ENCODE measurements around the gene FOXI3. TPM values are rescaled to one million over a fixed set of nuclear protein-coding genes. Genes with fewer than 3 reads are reported as not detected.
"Not testable (repeated sequence)": the region's sequence is repeated elsewhere in the genome, so short reads cannot be mapped to it uniquely, and the experiment has no call there.

FOXI3 gene
- polyA plus RNA-seq, 1 of the 3 experiments (the other 2 are of a cell fraction), result not detected

DNA sequence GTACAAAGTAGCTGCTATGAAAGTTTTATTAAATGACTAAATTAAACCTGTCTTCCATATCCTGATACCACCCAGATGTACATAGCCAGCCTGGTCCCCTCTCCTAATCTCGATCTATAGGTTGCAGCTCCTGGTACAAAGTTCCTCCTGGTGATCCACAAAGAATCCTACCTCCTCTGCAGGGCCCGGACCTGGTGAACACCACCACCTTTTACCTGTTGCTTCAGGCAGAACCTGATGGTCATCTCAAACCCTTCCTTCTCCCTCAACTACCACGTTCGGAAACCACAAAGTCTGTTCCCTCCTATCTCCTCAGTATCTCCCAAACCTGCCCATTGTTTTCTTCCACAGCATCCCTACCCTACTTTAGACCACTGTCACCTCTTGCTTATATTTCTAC lies 15.5 kb downstream of the FOXI3 start (continued):
- no peak for TF ChIP-seq EP300 (IDR thresholded peaks at IDR 0.05; ENCODE audit: borderline replicate concordance in 1 of 2, low read depth in 1 of 2, low read length in 1 of 2)

DNA sequence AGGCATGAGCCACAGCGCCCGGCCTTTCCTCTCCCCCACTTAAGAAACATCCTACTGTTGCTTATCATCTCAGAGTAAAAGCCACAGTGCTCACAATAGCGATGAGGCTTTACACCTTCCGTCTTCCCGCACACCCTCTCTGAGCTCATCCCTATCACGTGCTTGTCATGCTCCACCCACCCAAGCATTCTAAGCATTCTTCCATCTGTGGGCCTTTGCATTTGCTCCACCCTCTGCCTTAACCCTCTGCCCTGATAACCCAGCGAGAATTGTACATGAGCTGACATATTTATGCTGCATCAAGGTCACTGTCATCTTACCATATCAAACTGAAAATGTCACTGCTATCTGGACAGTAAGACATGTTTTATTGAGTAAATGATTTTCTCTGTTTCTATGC lies 22.6 kb downstream of the FOXI3 start:
- TF ChIP-seq GABPA (IDR thresholded peaks at IDR 0.05; ENCODE audit: low read depth), result no peak
- no peak for TF ChIP-seq RFX5 (IDR thresholded peaks at IDR 0.05; ENCODE audit: low read length)
- TF ChIP-seq RAD21 (IDR thresholded peaks at IDR 0.05; ENCODE audit: low read length), result no peak
- no peak for TF ChIP-seq FOXM1 (IDR thresholded peaks at IDR 0.05; ENCODE audit: low read depth)
- TF ChIP-seq SMC3 (IDR thresholded peaks at IDR 0.05; ENCODE audit: low read depth, low read length), result no peak
- no peaks in the 10 kb centered on the region for H3K9me2 ChIP-seq
- H3F3A ChIP-seq (replicated peaks; ENCODE audit: insufficient read depth), result no peaks in the 10 kb centered on the region
- no peaks in the 10 kb centered on the region for H3K36me3 ChIP-seq (replicated peaks in 1 of 2; ENCODE audit: control insufficient read depth in 1 of 2, insufficient read depth in 2 of 2, low read length in 1 of 2)
- H4K20me1 ChIP-seq (ENCODE audit: insufficient read depth), result no peaks in the 10 kb centered on the region
- H3K9ac ChIP-seq, result no peak overlapping the region
- H3K27me3 ChIP-seq (ENCODE audit: insufficient read depth), result no peaks in the 10 kb centered on the region
- CTCF ChIA-PET, result no interaction called here
- DNase-seq, result no peak
- no peak overlapping the region for H2AFZ ChIP-seq (ENCODE audit: low read depth)
- WGBS (ENCODE audit: low lambda C conversion rate), result 72% methylated on average over 7 of the region's 7 CpGs
- no peak overlapping the region for H3K4me2 ChIP-seq
- no peaks in the 10 kb centered on the region for H3K79me2 ChIP-seq (ENCODE audit: insufficient read depth)
- H3K27ac ChIP-seq (ENCODE audit: low read depth in 2 of 2, low read length in 1 of 2), result no peak overlapping the region
- POLR2A ChIA-PET, result no interaction called here
- no peaks in the 10 kb centered on the region for H3K9me3 ChIP-seq
- H3K4me3 ChIP-seq (ENCODE audit: low read depth in 2 of 2, low read length in 1 of 2), result no peak overlapping the region
- H3K4me1 ChIP-seq (ENCODE audit: control insufficient read depth in 1 of 2, insufficient read depth in 2 of 2, low read depth in 1 of 2, low read length in 1 of 2), result no peaks in the 10 kb centered on the region

- Histone ChIP-seq H3K27ac (ENCODE audit: low read depth in 2 of 2, low read length in 1 of 2) (no peak overlapping the region), H3K4me3 (ENCODE audit: low read depth in 2 of 2, low read length in 1 of 2) (no peak overlapping the region), H3F3A (replicated peaks; ENCODE audit: insufficient read depth) (no peaks in the 10 kb centered on the region), H2AFZ (ENCODE audit: low read depth) (no peak overlapping the region), H3K4me1 (ENCODE audit: control insufficient read depth in 1 of 2, insufficient read depth in 2 of 2, low read depth in 1 of 2, low read length in 1 of 2) (no peaks in the 10 kb centered on the region), H3K36me3 (replicated peaks in 1 of 2; ENCODE audit: control insufficient read depth in 1 of 2, insufficient read depth in 2 of 2, low read length in 1 of 2) (no peaks in the 10 kb centered on the region), H3K9ac (no peak overlapping the region), H3K9me3 (no peaks in the 10 kb centered on the region), H3K27me3 (ENCODE audit: insufficient read depth) (no peaks in the 10 kb centered on the region), H4K20me1 (ENCODE audit: insufficient read depth) (no peaks in the 10 kb centered on the region), H3K79me2 (ENCODE audit: insufficient read depth) (no peaks in the 10 kb centered on the region), H3K9me2 (no peaks in the 10 kb centered on the region), H3K4me2 (no peak overlapping the region)
- ChIA-PET POLR2A (no interaction called here), CTCF (no interaction called here)
- DNase-seq, result no peak
- TF ChIP-seq TCF12 (IDR thresholded peaks at IDR 0.05) (no peak), TEAD4 (IDR thresholded peaks at IDR 0.05; ENCODE audit: borderline replicate concordance, insufficient read depth) (no peak), MAX (IDR thresholded peaks at IDR 0.05; ENCODE audit: low read depth) (no peak), SMC3 (IDR thresholded peaks at IDR 0.05; ENCODE audit: low read depth, low read length) (no peak), JUND (IDR thresholded peaks at IDR 0.05) (no peak), EP300 (IDR thresholded peaks at IDR 0.05; ENCODE audit: borderline replicate concordance in 1 of 2, low read depth in 1 of 2, low read length in 1 of 2) (no peak), GATA2 (CRISPR knock-in tag; IDR thresholded peaks at IDR 0.05) (no peak), MXI1 (IDR thresholded peaks at IDR 0.05; ENCODE audit: low read depth, low read length) (no peak), EZH2phosphoT487 (IDR thresholded peaks at IDR 0.05; ENCODE audit: borderline replicate concordance, low read depth) (no peak), CHD2 (IDR thresholded peaks at IDR 0.05; ENCODE audit: low read length, partially characterized antibody) (no peak), RCOR1 (IDR thresholded peaks at IDR 0.05; ENCODE audit: low read length) (no peak), FOXJ3 (CRISPR knock-in tag; IDR thresholded peaks at IDR 0.05) (no peak), RXRA (IDR thresholded peaks at IDR 0.05; ENCODE audit: borderline replicate concordance, low read depth) (no peak), MEF2A (IDR thresholded peaks at IDR 0.05; ENCODE audit: borderline replicate concordance, low read depth) (no peak)
- TF ChIP-seq, protein P1, sequence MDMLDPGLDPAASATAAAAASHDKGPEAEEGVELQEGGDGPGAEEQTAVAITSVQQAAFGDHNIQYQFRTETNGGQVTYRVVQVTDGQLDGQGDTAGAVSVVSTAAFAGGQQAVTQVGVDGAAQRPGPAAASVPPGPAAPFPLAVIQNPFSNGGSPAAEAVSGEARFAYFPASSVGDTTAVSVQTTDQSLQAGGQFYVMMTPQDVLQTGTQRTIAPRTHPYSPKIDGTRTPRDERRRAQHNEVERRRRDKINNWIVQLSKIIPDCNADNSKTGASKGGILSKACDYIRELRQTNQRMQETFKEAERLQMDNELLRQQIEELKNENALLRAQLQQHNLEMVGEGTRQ (IDR thresholded peaks at IDR 0.05; ENCODE audit: borderline replicate concordance, low read depth, low read length), result no peak
- TF ChIP-seq, protein P2, sequence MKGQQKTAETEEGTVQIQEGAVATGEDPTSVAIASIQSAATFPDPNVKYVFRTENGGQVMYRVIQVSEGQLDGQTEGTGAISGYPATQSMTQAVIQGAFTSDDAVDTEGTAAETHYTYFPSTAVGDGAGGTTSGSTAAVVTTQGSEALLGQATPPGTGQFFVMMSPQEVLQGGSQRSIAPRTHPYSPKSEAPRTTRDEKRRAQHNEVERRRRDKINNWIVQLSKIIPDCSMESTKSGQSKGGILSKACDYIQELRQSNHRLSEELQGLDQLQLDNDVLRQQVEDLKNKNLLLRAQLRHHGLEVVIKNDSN (IDR thresholded peaks at IDR 0.05; ENCODE audit: borderline replicate concordance, low read depth), result no peak
- 7% methylated on average over 2 of the region's 2 CpGs for WGBS (ENCODE audit: low lambda C conversion rate)
These were observed 28.8 kb downstream of the FOXI3 start for GRCh38 chr2:88423733-88424132.

DNA sequence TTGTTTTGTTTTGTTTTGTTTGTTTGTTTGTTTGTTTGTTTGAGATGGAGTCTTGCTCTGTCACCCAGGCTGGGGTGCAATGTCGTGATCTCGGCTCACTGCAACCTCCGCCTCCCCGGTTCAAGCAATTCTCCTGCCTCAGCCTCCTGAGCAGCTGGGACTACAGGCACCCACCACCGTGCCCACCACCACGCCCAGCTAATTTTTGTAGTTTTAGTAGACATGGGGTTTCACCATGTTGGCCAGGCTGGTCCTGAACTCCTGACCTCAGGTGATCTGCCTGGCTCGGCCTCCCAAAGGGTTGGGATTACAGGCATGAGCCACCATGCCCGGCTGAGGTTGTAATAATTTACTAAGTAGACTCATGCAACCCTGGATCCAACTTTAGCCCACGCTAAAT lies 33.4 kb downstream of the FOXI3 start:
- CTCF ChIA-PET; H2AFZ ChIP-seq (ENCODE audit: low read depth); H3F3A ChIP-seq (replicated peaks; ENCODE audit: insufficient read depth); H3K79me2 ChIP-seq (ENCODE audit: insufficient read depth); H3K4me3 ChIP-seq (ENCODE audit: low read depth in 2 of 2, low read length in 1 of 2); H4K20me1 ChIP-seq (ENCODE audit: insufficient read depth); H3K9me2 ChIP-seq; POLR2A ChIA-PET; H3K27me3 ChIP-seq (ENCODE audit: insufficient read depth); H3K4me2 ChIP-seq; H3K4me1 ChIP-seq (ENCODE audit: control insufficient read depth in 1 of 2, insufficient read depth in 2 of 2, low read depth in 1 of 2, low read length in 1 of 2); H3K27ac ChIP-seq (ENCODE audit: low read depth in 2 of 2, low read length in 1 of 2); H3K9ac ChIP-seq; H3K9me3 ChIP-seq; DNase-seq; H3K36me3 ChIP-seq (replicated peaks in 1 of 2; ENCODE audit: control insufficient read depth in 1 of 2, insufficient read depth in 2 of 2, low read length in 1 of 2): not testable (repeated sequence)
- 44% methylated on average over 9 of the region's 9 CpGs for WGBS (ENCODE audit: low lambda C conversion rate)

Measured in SK-N-SH (cell line).